ENCODE measurements around the gene RRAGC.
"Not testable (repeated sequence)": the region's sequence is repeated elsewhere in the genome, so short reads cannot be mapped to it uniquely, and the experiment has no call there.

Gene RRAGC

GRCh38 chr1:38858833-38859560 lies 575 bp downstream of the RRAGC start:
- peak in 25 of 56 donors; percentile 17 to 58 (median 40) for DNase-seq

GRCh38 chr1:38852780-38853179 lies 6.8 kb downstream of the RRAGC start:
- DNase-seq = no peak

GRCh38 chr1:38848071-38848470 lies 11.5 kb downstream of the RRAGC start:
- no peak for DNase-seq

- DNase-seq = no peak
Measured at GRCh38 chr1:38846210-38846609, 13.4 kb downstream of the RRAGC start.

- not testable (repeated sequence) for DNase-seq
Measured at GRCh38 chr1:38845088-38845487, 14.5 kb downstream of the RRAGC start.

GRCh38 chr1:38840281-38840680 lies 19.3 kb downstream of the RRAGC start:
- no peak for DNase-seq

- no peak for DNase-seq
Measured at GRCh38 chr1:38839363-38839762, 20.2 kb downstream of the RRAGC start.

- not testable (repeated sequence) for DNase-seq
Measured at GRCh38 chr1:38836316-38836715, 23.3 kb downstream of the RRAGC start.

- DNase-seq = peak in 15 of 56 donors; percentile 2 to 67 (median 25)
Measured at GRCh38 chr1:38834937-38835827, 24.4 kb downstream of the RRAGC start.

GRCh38 chr1:38834221-38834782 lies 25.3 kb downstream of the RRAGC start:
- no peak for DNase-seq

- DNase-seq = peak in 23 of 56 donors; percentile 7 to 69 (median 26)
Measured at GRCh38 chr1:38833146-38833545, 26.4 kb downstream of the RRAGC start.

GRCh38 chr1:38832370-38832734 lies 27.2 kb downstream of the RRAGC start:
- DNase-seq = no peak

GRCh38 chr1:38831731-38832369 lies 27.7 kb downstream of the RRAGC start:
- no peak for DNase-seq

GRCh38 chr1:38829368-38829767 lies 30.2 kb downstream of the RRAGC start:
- DNase-seq = no peak

- no peak for DNase-seq
Measured at GRCh38 chr1:38827318-38827717, 32.3 kb downstream of the RRAGC start.

- no peak for DNase-seq
Measured at GRCh38 chr1:38826886-38827285, 32.7 kb downstream of the RRAGC start.

- DNase-seq = no peak
Measured at GRCh38 chr1:38826262-38826661, 33.3 kb downstream of the RRAGC start.

- no peak for DNase-seq
Measured at GRCh38 chr1:38820860-38821259, 38.7 kb downstream of the RRAGC start.

- DNase-seq = no peak
Measured at GRCh38 chr1:38819516-38819915, 40.1 kb downstream of the RRAGC start.

- no peak for DNase-seq
Measured at GRCh38 chr1:38819040-38819439, 40.5 kb downstream of the RRAGC start.

GRCh38 chr1:38818175-38818976 lies 41.2 kb downstream of the RRAGC start:
- peak in 10 of 56 donors; percentile 4 to 60 (median 15) for DNase-seq
